ENCODE measurements around the gene ETV6. TPM values are rescaled to one million over a fixed set of nuclear protein-coding genes. Genes with fewer than 3 reads are reported as not detected.

The ETV6 gene
- total RNA-seq, 2 donors from 2014 or later: 17.5 to 17.9 TPM

DNA sequence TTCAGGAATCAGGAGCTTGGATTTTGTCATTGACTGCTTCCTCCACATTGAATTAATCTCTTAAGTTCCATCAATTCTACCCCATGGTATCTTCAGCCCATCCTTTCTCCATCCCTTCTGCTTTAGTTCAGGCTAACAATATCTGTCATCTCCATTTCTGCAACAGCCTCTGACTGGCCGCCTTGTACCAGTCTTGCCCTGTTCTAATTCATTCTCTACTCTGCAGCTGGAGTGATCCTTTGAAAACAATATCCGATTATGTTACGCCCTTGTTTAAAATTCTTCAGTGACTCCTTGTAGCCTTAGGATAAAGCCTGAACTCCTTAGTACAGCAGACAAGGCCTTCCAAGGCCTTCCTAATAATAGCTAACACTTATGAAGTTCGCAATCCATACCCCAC is 170.2 kb downstream of the ETV6 start:
- 95 to 97% methylated on average over 4 of the region's 4 CpGs for WGBS, 2 donors
- Histone ChIP-seq H3K4me1 (peaks cover 14% of the 10 kb centered on the region), H3K36me3 (replicated peaks in 1 of 2; ENCODE audit: insufficient read depth in 1 of 2, low read depth in 2 of 2) (no peaks in the 10 kb centered on the region), H3K4me3 (no peak overlapping the region), H3K9me3 (no peaks in the 10 kb centered on the region), H3K27ac (no peak overlapping the region), H3K27me3 (no peaks in the 10 kb centered on the region)
- ATAC-seq (no peak), DNase-seq (no peak)
- TF ChIP-seq, protein P1, sequence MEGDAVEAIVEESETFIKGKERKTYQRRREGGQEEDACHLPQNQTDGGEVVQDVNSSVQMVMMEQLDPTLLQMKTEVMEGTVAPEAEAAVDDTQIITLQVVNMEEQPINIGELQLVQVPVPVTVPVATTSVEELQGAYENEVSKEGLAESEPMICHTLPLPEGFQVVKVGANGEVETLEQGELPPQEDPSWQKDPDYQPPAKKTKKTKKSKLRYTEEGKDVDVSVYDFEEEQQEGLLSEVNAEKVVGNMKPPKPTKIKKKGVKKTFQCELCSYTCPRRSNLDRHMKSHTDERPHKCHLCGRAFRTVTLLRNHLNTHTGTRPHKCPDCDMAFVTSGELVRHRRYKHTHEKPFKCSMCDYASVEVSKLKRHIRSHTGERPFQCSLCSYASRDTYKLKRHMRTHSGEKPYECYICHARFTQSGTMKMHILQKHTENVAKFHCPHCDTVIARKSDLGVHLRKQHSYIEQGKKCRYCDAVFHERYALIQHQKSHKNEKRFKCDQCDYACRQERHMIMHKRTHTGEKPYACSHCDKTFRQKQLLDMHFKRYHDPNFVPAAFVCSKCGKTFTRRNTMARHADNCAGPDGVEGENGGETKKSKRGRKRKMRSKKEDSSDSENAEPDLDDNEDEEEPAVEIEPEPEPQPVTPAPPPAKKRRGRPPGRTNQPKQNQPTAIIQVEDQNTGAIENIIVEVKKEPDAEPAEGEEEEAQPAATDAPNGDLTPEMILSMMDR (IDR thresholded peaks at IDR 0.05): no peak
- TF ChIP-seq POLR2A (IDR thresholded peaks at IDR 0.05): no peak
- intact Hi-C loops (cut with DNase I): no loop called here

- ATAC-seq (no peak), DNase-seq (no peak)
- no peak overlapping the region for H3K4me3 ChIP-seq
- intact Hi-C loops (cut with DNase I): no loop called here
- no peaks in the 10 kb centered on the region for H3K27me3 ChIP-seq
- no peaks in the 10 kb centered on the region for H3K9me3 ChIP-seq
- no peak overlapping the region for H3K27ac ChIP-seq
- peaks cover 14% of the 10 kb centered on the region for H3K4me1 ChIP-seq
- TF ChIP-seq POLR2A (IDR thresholded peaks at IDR 0.05): no peak
- TF ChIP-seq, protein P1 (IDR thresholded peaks at IDR 0.05): no peak
- 96 to 97% methylated on average over 3 of the region's 3 CpGs for WGBS, 2 donors
- no peaks in the 10 kb centered on the region for H3K36me3 ChIP-seq (replicated peaks in 1 of 2; ENCODE audit: insufficient read depth in 1 of 2, low read depth in 2 of 2)
Observed at GRCh38 chr12:11820476-11820875, 171.0 kb downstream of the ETV6 start.

DNA sequence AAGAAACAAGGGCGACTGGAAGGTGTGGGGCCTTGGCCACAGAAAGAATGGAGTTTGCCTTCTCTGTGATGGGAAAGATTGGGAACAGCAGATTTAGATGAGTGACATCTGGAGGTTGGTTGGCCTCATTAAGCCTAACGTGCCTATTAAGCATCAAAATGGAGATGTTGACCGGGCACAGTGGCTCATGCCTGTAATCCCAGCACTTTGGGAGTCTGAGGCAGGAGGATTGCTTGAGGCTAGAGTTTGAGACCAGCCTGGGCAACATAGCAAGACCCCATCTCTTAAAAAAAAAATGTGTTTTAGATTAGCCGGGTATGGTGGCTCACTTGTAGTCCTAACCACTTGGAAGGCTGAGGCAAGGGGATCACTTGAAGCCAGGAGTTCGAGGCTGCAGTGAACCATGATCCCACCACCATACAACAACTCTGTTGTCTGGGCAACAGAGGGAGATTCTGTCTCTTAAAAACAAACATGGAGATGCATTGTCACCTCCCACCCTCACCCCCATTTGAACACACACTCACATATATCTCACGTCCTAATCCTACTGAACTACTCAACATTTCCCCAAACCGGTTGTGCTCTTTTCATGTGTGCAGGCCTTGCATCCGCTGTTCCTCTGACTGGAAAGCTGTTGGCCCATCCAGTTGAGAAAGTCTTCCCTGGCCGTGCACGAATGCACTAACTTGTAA is 172.1 kb downstream of the ETV6 start:
- H3K4me3 ChIP-seq: no peak overlapping the region
- ATAC-seq (no peak), DNase-seq (no peak)
- WGBS, 2 donors: 91 to 92% methylated on average over 10 of the region's 10 CpGs
- peak overlapping the region in 2 of 4 donors; percentile 38 to 56 for H3K27ac ChIP-seq
- no peaks in the 10 kb centered on the region for H3K9me3 ChIP-seq
- no peaks in the 10 kb centered on the region for H3K27me3 ChIP-seq
- H3K4me1 ChIP-seq: peaks cover 14% of the 10 kb centered on the region
- no peak for TF ChIP-seq POLR2A (IDR thresholded peaks at IDR 0.05)
- TF ChIP-seq, protein P1 (IDR thresholded peaks at IDR 0.05): no peak
- intact Hi-C loops (cut with DNase I): no loop called here
- no peaks in the 10 kb centered on the region for H3K36me3 ChIP-seq (replicated peaks in 1 of 2; ENCODE audit: insufficient read depth in 1 of 2, low read depth in 2 of 2)

DNA sequence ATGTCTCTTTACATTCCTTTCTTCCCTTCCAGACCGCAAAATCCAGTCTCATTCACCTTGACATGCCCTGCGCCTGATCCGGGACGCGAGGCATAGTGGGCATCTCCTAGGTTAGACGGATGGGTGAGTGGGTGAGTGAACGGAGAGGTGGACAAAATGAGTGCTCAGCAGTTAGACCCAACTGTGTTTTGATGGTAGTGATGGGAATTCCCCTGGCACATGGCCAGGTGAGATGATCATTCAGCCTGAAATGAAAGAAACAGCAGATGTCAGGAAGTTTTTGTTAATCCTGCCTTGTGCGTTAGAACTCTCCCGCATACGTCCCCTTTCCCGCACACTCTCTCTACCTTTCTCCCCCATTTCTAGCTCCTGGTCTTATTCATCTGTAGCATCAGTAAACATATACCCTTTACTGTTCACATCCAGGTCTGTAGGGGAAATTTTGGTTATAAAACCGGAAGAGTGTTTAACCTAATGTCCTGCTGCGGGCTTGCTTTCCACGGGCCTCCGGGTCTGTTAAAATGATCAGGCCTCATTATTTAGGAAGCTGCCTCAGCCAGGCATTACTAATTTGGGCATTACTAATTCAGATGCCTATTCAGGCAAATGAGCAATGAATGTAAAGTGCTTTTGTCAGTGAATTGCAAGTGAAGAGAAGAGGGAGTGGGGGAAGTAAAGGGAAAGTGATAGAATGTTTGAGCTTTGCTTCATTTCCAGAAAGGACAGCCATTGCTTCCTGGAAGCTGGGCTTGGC is 172.8 kb downstream of the ETV6 start:
- TF ChIP-seq, protein P1 (IDR thresholded peaks at IDR 0.05): no peak
- no peak for TF ChIP-seq POLR2A (IDR thresholded peaks at IDR 0.05)
- ATAC-seq (peak; percentile 37), DNase-seq (peak; percentile 34 to 53 (median 46))
- H3K9me3 ChIP-seq: no peaks in the 10 kb centered on the region
- H3K36me3 ChIP-seq (replicated peaks in 1 of 2; ENCODE audit: insufficient read depth in 1 of 2, low read depth in 2 of 2): no peaks in the 10 kb centered on the region
- peaks cover 18% of the 10 kb centered on the region for H3K4me1 ChIP-seq
- intact Hi-C loops (cut with DNase I): no loop called here
- H3K27ac ChIP-seq: peak overlapping the region in 3 of 4 donors; percentile 26 to 56 (median 38)
- H3K27me3 ChIP-seq: no peaks in the 10 kb centered on the region
- 58 to 80% methylated on average over 15 of the region's 15 CpGs for WGBS, 2 donors
- no peak overlapping the region for H3K4me3 ChIP-seq
